PC-9 (cell line): Measurements from ENCODE around the gene OBSCN. TPM values are rescaled to one million over a fixed set of nuclear protein-coding genes. Genes with fewer than 3 reads are reported as not detected.

Source experiments
- BruUV-seq: library from RNA; stranded (reverse); fragments of 400-500 nt; replicated peaks from 2 replicates; lab custom pipeline; 2021; lab: Mats Ljungman, UMichigan
- CTCF ChIA-PET: fragments of 300-600 bp; sonication (Branson Sonifier 250); formaldehyde crosslinking; loops from one replicate; lab custom pipeline; 2022; ENCODE audit warnings: antibody characterized with exemption; lab: Charles Lee
- POLR2A ChIA-PET: fragments of 300-600 bp; sonication (Branson Sonifier 250); formaldehyde crosslinking; loops from one replicate; lab custom pipeline; 2022; ENCODE audit warnings: antibody characterized with exemption; ENCODE audit not compliant: unreplicated experiment; lab: Charles Lee
- DNase-seq, 2 experiments: peaks; one replicate each; pipeline versions ENCODE4 v3.0.0 to v3.0.0-alpha.2; 2015 to 2022; ENCODE audit warnings: mixed read lengths in 1 of 2
- H2AFZ ChIP-seq: fragments of 200-600 bp; sonication (generic); 2 replicates; pipeline ENCODE4 v1.8.1; 2017; ENCODE audit warnings: antibody characterized with exemption
- H3F3A ChIP-seq: fragments of 200-600 bp; sonication (generic); 2 replicates; pipeline ENCODE4 v1.8.1; 2017; ENCODE audit warnings: antibody characterized with exemption, mild to moderate bottlenecking, low read depth; ENCODE audit not compliant: insufficient read depth
- H3K27ac ChIP-seq: fragments of 200-600 bp; sonication (generic); 2 replicates; pipeline ENCODE4 v1.6.1; 2016; ENCODE audit warnings: mixed run types
- H3K27me3 ChIP-seq: fragments of 200-600 bp; sonication (generic); 2 replicates; pipeline ENCODE4 v1.6.1; 2016; ENCODE audit warnings: low read depth, mixed run types; ENCODE audit not compliant: insufficient read depth
- H3K36me3 ChIP-seq: fragments of 200-600 bp; sonication (generic); 2 replicates; pipeline ENCODE4 v1.6.1; 2016; ENCODE audit warnings: low read depth, mixed run types
- H3K4me1 ChIP-seq: fragments of 200-600 bp; sonication (generic); replicated peaks from 2 replicates; pipeline ENCODE4 v1.6.1; 2016; ENCODE audit warnings: mixed run types; ENCODE audit not compliant: insufficient read depth
- H3K4me2 ChIP-seq: fragments of 200-600 bp; sonication (generic); 2 replicates; pipeline ENCODE4 v1.6.1; 2017; ENCODE audit warnings: mixed run types
- H3K4me3 ChIP-seq: fragments of 200-600 bp; sonication (generic); 2 replicates; pipeline ENCODE4 v1.6.1; 2016; ENCODE audit warnings: mixed run types
- H3K79me2 ChIP-seq: fragments of 200-600 bp; sonication (generic); 2 replicates; pipeline ENCODE4 v1.6.1; 2017; ENCODE audit warnings: low read depth, mixed run types
- H3K9me2 ChIP-seq: fragments of 200-600 bp; sonication (generic); 2 replicates; pipeline ENCODE4 v1.8.1; 2017; ENCODE audit warnings: mild to moderate bottlenecking; ENCODE audit not compliant: insufficient read depth
- H3K9me3 ChIP-seq: fragments of 200-600 bp; sonication (generic); 2 replicates; pipeline ENCODE4 v1.8.1; 2016; ENCODE audit warnings: low read depth; ENCODE audit not compliant: insufficient read depth
- H4K20me1 ChIP-seq: fragments of 200-600 bp; sonication (generic); 2 replicates; pipeline ENCODE4 v1.8.1; 2017; ENCODE audit not compliant: insufficient read depth
- CTCF ChIP-seq: fragments of 200-600 bp; sonication (generic); conservative IDR thresholded peaks from 2 replicates; pipeline ENCODE4 v1.6.1; 2017; ENCODE audit warnings: mixed run types, antibody characterized with exemption, mild to moderate bottlenecking, moderate library complexity
- EZH2 ChIP-seq: fragments of 200-600 bp; sonication (generic); IDR thresholded peaks from 2 replicates; pipeline ENCODE4 v1.8.0; 2017; ENCODE audit warnings: antibody characterized with exemption, low read depth
- intact Hi-C: fragments of 100-400 bp; cut with micrococcal nuclease; formaldehyde crosslinking; loops from one replicate; pipeline ENCODE4 v1.10.0; 2022; ENCODE audit not compliant: unreplicated experiment
- total RNA-seq: library from RNA; stranded (reverse); gene quantifications from 2 replicates; pipeline ENCODE4 v1.2.3, GENCODE V29; 2021

Gene OBSCN
- total RNA-seq, 1 experiment from 2014 or later: 62.9 TPM

GRCh38 chr1:228194436-228194835 lies 13.4 kb upstream of the OBSCN start:
- H3K27ac ChIP-seq: no peak overlapping the region
- H2AFZ ChIP-seq: no peak overlapping the region
- H3K27me3 ChIP-seq: no peaks in the 10 kb centered on the region
- H3K79me2 ChIP-seq: no peaks in the 10 kb centered on the region
- no peaks in the 10 kb centered on the region for H4K20me1 ChIP-seq
- no peak for DNase-seq
- no peaks in the 10 kb centered on the region for H3K9me2 ChIP-seq
- H3K4me3 ChIP-seq: no peak overlapping the region
- BruUV-seq: no TSS peak
- CTCF ChIA-PET: interaction anchor here (0.5 kb wide), 1 partner anchor 14 kb away, joined by 5 read pairs; no protein-coding TSS in a partner anchor
- intact Hi-C loops: no loop called here
- POLR2A ChIA-PET: no interaction called here
- H3K9me3 ChIP-seq: peaks cover 10% of the 10 kb centered on the region
- TF ChIP-seq CTCF: no peak
- no peak for TF ChIP-seq EZH2
- H3F3A ChIP-seq: no peaks in the 10 kb centered on the region
- no peaks in the 10 kb centered on the region for H3K4me1 ChIP-seq
- H3K4me2 ChIP-seq: no peak overlapping the region
- no peaks in the 10 kb centered on the region for H3K36me3 ChIP-seq

- Histone ChIP-seq H3F3A (no peaks in the 10 kb centered on the region), H4K20me1 (no peaks in the 10 kb centered on the region), H3K9me2 (no peaks in the 10 kb centered on the region), H3K9me3 (peaks cover 17% of the 10 kb centered on the region), H3K36me3 (no peaks in the 10 kb centered on the region), H3K79me2 (no peaks in the 10 kb centered on the region), H3K4me1 (no peaks in the 10 kb centered on the region), H3K27me3 (no peaks in the 10 kb centered on the region), H3K27ac (no peak overlapping the region), H2AFZ (no peak overlapping the region), H3K4me2 (no peak overlapping the region), H3K4me3 (no peak overlapping the region)
- CTCF ChIA-PET: no interaction called here
- POLR2A ChIA-PET: no interaction called here
- TF ChIP-seq CTCF (no peak), EZH2 (no peak)
- BruUV-seq: no TSS peak
- intact Hi-C loops: no loop called here
- DNase-seq: no peak
These were observed 12.7 kb upstream of the OBSCN start for GRCh38 chr1:228194921-228195812.

GRCh38 chr1:228197555-228198147 lies 10.2 kb upstream of the OBSCN start:
- H3K9me2 ChIP-seq: no peaks in the 10 kb centered on the region
- no peaks in the 10 kb centered on the region for H3K79me2 ChIP-seq
- H4K20me1 ChIP-seq: no peaks in the 10 kb centered on the region
- no peak overlapping the region for H2AFZ ChIP-seq
- H3F3A ChIP-seq: no peaks in the 10 kb centered on the region
- CTCF ChIA-PET: no interaction called here
- H3K9me3 ChIP-seq: peaks cover 20% of the 10 kb centered on the region
- intact Hi-C loops: no loop called here
- H3K4me2 ChIP-seq: no peak overlapping the region
- no peak overlapping the region for H3K27ac ChIP-seq
- no peaks in the 10 kb centered on the region for H3K27me3 ChIP-seq
- no TSS peak for BruUV-seq
- POLR2A ChIA-PET: no interaction called here
- no peaks in the 10 kb centered on the region for H3K4me1 ChIP-seq
- no peaks in the 10 kb centered on the region for H3K36me3 ChIP-seq
- no peak for DNase-seq
- no peak for TF ChIP-seq CTCF
- TF ChIP-seq EZH2: no peak
- H3K4me3 ChIP-seq: no peak overlapping the region
